ENCODE results near the gene CABLES1.

The CABLES1 gene

DNA sequence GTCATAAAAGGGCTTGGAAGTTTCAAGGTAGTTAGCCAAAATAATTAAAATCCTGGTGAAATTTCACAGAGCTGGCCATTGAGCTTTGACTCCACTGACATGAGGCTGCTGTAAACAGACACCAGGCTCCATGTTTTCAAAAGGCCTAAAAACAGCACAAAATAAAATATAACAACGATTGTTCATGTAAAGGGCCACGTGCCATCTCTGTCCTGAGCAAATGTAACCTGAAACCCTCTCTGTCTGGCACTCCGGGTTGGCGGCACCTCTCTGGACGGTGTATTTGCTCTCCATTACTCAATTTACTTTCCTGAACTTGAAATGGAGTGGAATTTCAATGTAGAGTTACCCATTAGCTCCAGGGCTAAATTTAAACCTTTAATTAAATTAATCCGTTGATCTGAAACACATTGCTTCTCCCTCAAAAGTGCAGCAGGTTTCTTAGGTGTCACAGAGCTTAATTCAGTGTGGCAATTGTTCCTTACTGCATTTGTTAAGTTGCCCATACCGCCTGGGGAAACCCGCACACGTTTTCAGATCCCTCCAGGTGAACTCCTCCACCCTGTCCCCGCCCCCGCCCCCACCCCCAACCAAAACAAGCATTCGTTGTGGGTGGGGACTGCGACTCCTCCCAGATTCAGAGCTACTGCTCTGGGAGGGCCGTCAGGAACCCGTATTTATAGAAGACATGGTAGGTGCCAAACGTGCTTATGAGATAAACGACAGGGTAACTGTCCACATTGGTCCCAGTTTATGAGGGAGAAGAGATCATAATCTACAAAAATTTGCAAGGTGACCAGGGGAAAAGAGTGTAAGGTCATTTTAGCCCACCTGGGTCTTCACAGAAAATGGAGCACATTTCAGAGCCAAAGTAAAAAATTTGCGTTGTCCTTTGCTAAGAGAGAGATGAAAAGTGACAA lies 1.2 kb upstream of the CABLES1 start:
- peak overlapping the region; percentile 82 for H3K4me3 ChIP-seq (ENCODE audit: low read depth, low read length)
- no peak for DNase-seq (ENCODE audit: low read depth)
- in situ Hi-C loops (cut with HindIII; ENCODE audit: low sequenced_read_pairs), result loop anchor here (25.0 kb wide), 1 partner anchor 253 kb away; no protein-coding TSS in a partner anchor
- TF ChIP-seq, protein P1, sequence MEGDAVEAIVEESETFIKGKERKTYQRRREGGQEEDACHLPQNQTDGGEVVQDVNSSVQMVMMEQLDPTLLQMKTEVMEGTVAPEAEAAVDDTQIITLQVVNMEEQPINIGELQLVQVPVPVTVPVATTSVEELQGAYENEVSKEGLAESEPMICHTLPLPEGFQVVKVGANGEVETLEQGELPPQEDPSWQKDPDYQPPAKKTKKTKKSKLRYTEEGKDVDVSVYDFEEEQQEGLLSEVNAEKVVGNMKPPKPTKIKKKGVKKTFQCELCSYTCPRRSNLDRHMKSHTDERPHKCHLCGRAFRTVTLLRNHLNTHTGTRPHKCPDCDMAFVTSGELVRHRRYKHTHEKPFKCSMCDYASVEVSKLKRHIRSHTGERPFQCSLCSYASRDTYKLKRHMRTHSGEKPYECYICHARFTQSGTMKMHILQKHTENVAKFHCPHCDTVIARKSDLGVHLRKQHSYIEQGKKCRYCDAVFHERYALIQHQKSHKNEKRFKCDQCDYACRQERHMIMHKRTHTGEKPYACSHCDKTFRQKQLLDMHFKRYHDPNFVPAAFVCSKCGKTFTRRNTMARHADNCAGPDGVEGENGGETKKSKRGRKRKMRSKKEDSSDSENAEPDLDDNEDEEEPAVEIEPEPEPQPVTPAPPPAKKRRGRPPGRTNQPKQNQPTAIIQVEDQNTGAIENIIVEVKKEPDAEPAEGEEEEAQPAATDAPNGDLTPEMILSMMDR (IDR thresholded peaks at IDR 0.05; ENCODE audit: low read depth, low read length, missing control alignments), result no peak

DNA sequence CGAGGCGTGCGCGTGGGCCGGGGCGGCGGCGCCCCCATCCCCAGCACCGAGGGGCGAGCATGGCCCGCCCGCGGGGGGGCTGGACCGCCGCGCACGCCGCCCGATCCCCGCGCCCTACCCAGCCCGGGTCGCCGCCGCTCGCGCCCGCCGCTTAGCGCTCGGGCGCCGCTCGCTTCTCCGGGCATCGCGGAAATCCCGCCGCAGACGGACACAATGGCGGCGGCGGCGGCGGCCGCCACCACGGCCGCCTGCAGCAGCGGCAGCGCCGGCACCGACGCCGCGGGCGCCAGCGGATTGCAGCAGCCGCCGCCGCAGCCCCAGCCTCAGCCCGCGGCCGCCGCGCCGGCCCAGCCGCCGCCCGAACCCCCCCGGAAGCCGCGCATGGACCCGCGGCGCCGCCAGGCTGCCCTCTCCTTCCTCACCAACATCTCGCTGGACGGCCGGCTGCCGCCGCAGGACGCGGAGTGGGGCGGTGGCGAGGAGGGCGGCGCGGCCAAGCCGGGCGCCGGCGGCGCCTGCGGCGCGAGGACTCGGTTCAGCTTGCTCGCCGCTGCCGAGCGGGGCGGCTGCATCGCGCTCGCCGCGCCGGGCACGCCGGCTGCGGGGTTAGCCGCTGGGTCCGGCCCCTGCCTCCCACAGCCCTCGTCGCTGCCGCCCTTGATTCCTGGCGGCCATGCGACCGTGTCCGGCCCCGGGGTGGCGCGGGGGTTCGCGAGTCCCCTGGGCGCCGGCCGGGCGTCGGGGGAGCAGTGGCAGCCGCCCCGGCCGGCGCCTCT lies 453 bp downstream of the CABLES1 start:
- TF ChIP-seq, protein P1 (IDR thresholded peaks at IDR 0.05; ENCODE audit: low read depth, low read length, missing control alignments), result no peak
- H3K4me3 ChIP-seq (ENCODE audit: low read depth, low read length), result peak overlapping the region; percentile 82
- DNase-seq (ENCODE audit: low read depth), result no peak
- in situ Hi-C loops (cut with HindIII; ENCODE audit: low sequenced_read_pairs), result loop anchor here (25.0 kb wide), 1 partner anchor 252 kb away; no protein-coding TSS in a partner anchor

DNA sequence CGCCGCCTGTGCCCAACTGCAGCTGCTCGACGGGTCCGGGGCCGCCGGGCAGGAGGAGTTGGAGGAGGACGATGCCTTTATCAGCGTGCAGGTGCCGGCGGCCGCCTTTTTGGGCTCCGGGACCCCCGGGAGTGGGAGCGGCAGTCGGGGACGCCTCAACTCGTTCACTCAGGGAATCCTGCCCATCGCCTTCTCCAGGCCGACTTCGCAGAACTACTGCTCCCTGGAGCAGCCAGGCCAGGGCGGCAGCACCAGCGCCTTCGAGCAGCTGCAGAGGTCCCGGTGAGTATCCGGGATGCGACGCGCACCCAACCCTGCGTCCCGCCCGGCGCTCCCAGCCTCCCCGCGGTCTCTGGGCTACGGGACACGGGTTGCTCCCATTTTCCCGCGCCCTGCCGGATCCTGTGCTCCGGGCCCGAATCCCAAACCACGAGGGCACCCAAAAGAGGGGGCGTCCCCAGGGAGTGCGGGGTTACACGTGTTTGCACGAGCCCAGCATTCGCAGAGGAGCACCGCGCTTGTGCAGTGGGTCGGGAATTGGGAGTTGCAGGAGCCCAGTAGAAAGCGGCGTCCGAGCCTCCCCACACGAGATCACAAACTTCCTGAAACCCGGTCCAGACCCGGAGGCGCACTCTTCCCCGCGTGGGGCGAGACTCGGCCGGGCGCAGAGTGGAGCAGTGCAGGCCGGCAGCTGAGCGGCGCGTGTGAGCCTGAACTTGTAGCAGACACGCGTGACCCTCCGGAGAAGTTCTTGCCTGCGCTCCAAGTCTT lies 1.2 kb downstream of the CABLES1 start:
- in situ Hi-C loops (cut with HindIII; ENCODE audit: low sequenced_read_pairs), result loop anchor here (25.0 kb wide), 1 partner anchor 251 kb away; no protein-coding TSS in a partner anchor
- TF ChIP-seq, protein P1 (IDR thresholded peaks at IDR 0.05; ENCODE audit: low read depth, low read length, missing control alignments), result no peak
- DNase-seq (ENCODE audit: low read depth), result no peak
- peak overlapping the region; percentile 82 for H3K4me3 ChIP-seq (ENCODE audit: low read depth, low read length)

DNA sequence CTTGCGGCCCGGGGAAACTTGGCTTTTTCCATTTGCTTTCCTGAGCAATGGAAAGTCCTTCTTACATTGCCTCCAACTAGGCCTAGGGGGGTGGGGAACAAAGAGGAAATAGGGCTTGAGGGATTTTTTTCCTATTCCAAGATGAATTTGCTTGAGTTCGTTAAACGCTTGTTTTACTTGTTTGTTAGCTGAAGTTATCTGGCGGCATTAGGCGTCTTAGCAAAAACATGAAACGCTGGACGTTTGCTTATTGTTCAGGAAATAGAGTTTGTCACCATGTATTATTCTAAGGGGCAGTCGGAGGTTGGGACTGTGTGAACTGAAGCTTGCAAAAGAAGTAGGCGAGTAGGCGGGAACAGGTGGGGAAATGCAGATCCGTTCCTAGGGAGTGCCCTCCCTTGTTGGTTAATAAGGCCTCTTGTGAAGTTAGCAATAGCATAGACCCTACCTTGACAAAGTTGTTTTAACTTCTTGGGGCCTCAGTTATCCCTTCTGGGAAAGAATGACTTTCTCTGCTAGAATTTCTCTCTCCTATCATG lies 1.9 kb downstream of the CABLES1 start:
- no peak for DNase-seq (ENCODE audit: low read depth)
- TF ChIP-seq, protein P1 (IDR thresholded peaks at IDR 0.05; ENCODE audit: low read depth, low read length, missing control alignments), result no peak
- peak overlapping the region; percentile 82 for H3K4me3 ChIP-seq (ENCODE audit: low read depth, low read length)
- in situ Hi-C loops (cut with HindIII; ENCODE audit: low sequenced_read_pairs), result loop anchor here (25.0 kb wide), 1 partner anchor 250 kb away; no protein-coding TSS in a partner anchor

DNA sequence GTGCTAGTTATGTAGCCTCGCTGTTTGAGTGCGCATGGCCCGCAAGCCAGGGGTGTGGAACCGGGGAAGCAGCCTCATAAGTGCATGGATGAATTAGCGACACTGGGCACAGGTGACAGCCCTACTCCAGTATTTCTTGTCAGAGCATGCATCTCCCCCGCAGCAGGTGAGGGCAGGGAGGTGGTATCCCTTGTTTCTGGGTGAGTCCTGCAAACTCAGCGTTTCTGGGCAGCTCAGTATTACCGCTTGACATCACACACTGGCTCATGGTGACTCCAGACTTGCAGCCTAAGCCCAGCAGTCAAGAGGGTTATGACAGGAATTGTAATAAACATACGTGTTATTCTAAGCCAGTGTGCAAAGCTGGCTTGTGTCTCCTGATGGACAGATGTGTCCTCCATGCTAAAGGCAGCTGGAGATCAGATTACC lies 2.5 kb downstream of the CABLES1 start:
- TF ChIP-seq, protein P1 (IDR thresholded peaks at IDR 0.05; ENCODE audit: low read depth, low read length, missing control alignments), result no peak
- in situ Hi-C loops (cut with HindIII; ENCODE audit: low sequenced_read_pairs), result loop anchor here (25.0 kb wide), 1 partner anchor 249 kb away; no protein-coding TSS in a partner anchor
- H3K4me3 ChIP-seq (ENCODE audit: low read depth, low read length), result peak overlapping the region; percentile 82
- no peak for DNase-seq (ENCODE audit: low read depth)

Data from astrocyte of the cerebellum (primary cell).